K562 (cell line): ENCODE results near the gene ABHD4. TPM values are rescaled to one million over a fixed set of nuclear protein-coding genes. Genes with fewer than 3 reads are reported as not detected.

Experiments
- ATAC-seq: fragments of 200-7000 bp; cut with Tn5 transposase; 3 replicates; pipeline ENCODE4 v1.9.1; 2020; ENCODE audit warnings: moderate library complexity
- BruUV-seq: library from RNA; stranded (reverse); fragments of 400-500 nt; replicated peaks from 2 replicates; lab custom pipeline; 2021; lab: Mats Ljungman, UMichigan
- CTCF ChIA-PET: fragments of 300-600 bp; formaldehyde crosslinking; extraction: SDS; loops from one replicate; lab custom pipeline; 2021; ENCODE audit warnings: low intra/inter-chr PET ratio; lab: Yijun Ruan, JAX
- POLR2A ChIA-PET: fragments of 300-600, 350-650 bp; sonication (Branson Sonifier 250); formaldehyde crosslinking; extraction: SDS; loops from one replicate; lab custom pipeline; 2021; ENCODE audit warnings: antibody characterized with exemption, inconsistent platforms; lab: Yijun Ruan, JAX
- DNase-seq, 4 experiments: peaks; one replicate each; pipeline versions ENCODE4 v3.0.0 to v3.0.0-alpha.2; 2011 to 2018; ENCODE audit warnings: low spot score in 3 of 4, mixed read lengths in 3 of 4; ENCODE audit errors: extremely low read depth in 1 of 4
- FAIRE-seq: peaks from 2 replicates; lab custom pipeline; 2011; peaks lifted over from hg19 to GRCh38; lab: Jason Lieb, UNC
- H2AFZ ChIP-seq: 2 replicates; pipeline ENCODE4 v1.6.0; 2011; ENCODE audit warnings: low read depth, low read length, control low read depth, inconsistent platforms
- H3K27ac ChIP-seq: fragments of 200-600 bp; 3 replicates; pipeline ENCODE4 v1.8.0; 2011; ENCODE audit warnings: low read depth, mild to moderate bottlenecking, control low read depth, inconsistent platforms, low read length, moderate library complexity, mixed read lengths; ENCODE audit errors: extremely low read depth
- H3K27me3 ChIP-seq, 2 experiments: fragments of 300-600 bp in 1 of 2; 2 replicates in 1 of 2; 3 replicates in 1 of 2; pipeline versions ENCODE4 v1.6.0 to v1.8.0; 2011; ENCODE audit warnings: inconsistent platforms in 2 of 2, low read length in 2 of 2, mild to moderate bottlenecking in 1 of 2, mixed read lengths in 1 of 2, moderate library complexity in 1 of 2; ENCODE audit not compliant: control insufficient read depth in 2 of 2, insufficient read depth in 2 of 2
- H3K36me3 ChIP-seq: fragments of 300-600 bp; 3 replicates; pipeline ENCODE4 v1.8.0; 2011; ENCODE audit warnings: mild to moderate bottlenecking, low read length, inconsistent platforms; ENCODE audit not compliant: control insufficient read depth, insufficient read depth
- H3K4me1 ChIP-seq, 2 experiments: fragments of 200-600 bp in 1 of 2; replicated peaks in 1 of 2; 2 replicates in 1 of 2; 3 replicates in 1 of 2; pipeline versions ENCODE4 v1.5.1 to v1.8.0; 2011; ENCODE audit warnings: inconsistent platforms in 2 of 2, low read length in 2 of 2, mild to moderate bottlenecking in 1 of 2, mixed read lengths in 1 of 2, moderate library complexity in 1 of 2; ENCODE audit not compliant: control insufficient read depth in 2 of 2, insufficient read depth in 2 of 2
- H3K4me2 ChIP-seq: 2 replicates; pipeline ENCODE4 v1.6.1; 2011; ENCODE audit warnings: low read length, control low read depth, inconsistent platforms, mixed read lengths; ENCODE audit not compliant: insufficient read depth
- H3K4me3 ChIP-seq: fragments of 200-600 bp; sonication (generic), shearing (Covaris generic); 2 replicates; pipeline ENCODE4 v1.5.1; 2016; ENCODE audit warnings: control low read depth, inconsistent platforms
- H3K79me2 ChIP-seq: fragments of 200-600 bp; 3 replicates; pipeline ENCODE4 v1.8.0; 2011; ENCODE audit warnings: low read length, inconsistent platforms; ENCODE audit not compliant: control insufficient read depth, insufficient read depth
- H3K9ac ChIP-seq, 2 experiments: 2 replicates each; pipeline versions ENCODE4 v1.6.0 to v1.6.1; 2011; ENCODE audit warnings: low read depth in 2 of 2, low read length in 2 of 2, control low read depth in 1 of 2, inconsistent platforms in 1 of 2, mild to moderate bottlenecking in 1 of 2, mixed read lengths in 1 of 2; ENCODE audit not compliant: insufficient read depth in 1 of 2
- H3K9me1 ChIP-seq: one replicate; pipeline ENCODE4 v1.6.0; 2011; ENCODE audit warnings: inconsistent platforms, mild to moderate bottlenecking, low read length, moderate library complexity; ENCODE audit not compliant: control insufficient read depth, insufficient read depth
- H3K9me3 ChIP-seq: replicated peaks from 2 replicates; pipeline ENCODE4 v1.5.1; 2011; ENCODE audit warnings: low read depth, low read length, inconsistent platforms; ENCODE audit not compliant: control insufficient read depth, insufficient read depth
- H4K20me1 ChIP-seq: replicated peaks from 2 replicates; pipeline ENCODE4 v1.6.1; 2011; ENCODE audit warnings: low read length, inconsistent platforms, mixed read lengths; ENCODE audit not compliant: control insufficient read depth, insufficient read depth
- C11orf30 ChIP-seq: fragments of 450-650 bp; IDR thresholded peaks from 2 replicates; pipeline ENCODE4 v1.6.1; 2016; ENCODE audit warnings: low read depth, mild to moderate bottlenecking
- CEBPB ChIP-seq: fragments of 450-650 bp; IDR thresholded peaks from 2 replicates; pipeline ENCODE4 v1.6.1; 2016; ENCODE audit warnings: missing genetic modification characterization, missing compliant biosample characterization
- DPF2 ChIP-seq: fragments of 450-650 bp; IDR thresholded peaks from 2 replicates; pipeline ENCODE4 v1.6.1; 2016
- ETS2 ChIP-seq: IDR thresholded peaks from 2 replicates; pipeline ENCODE4 v1.6.1; 2016; ENCODE audit warnings: borderline replicate concordance, missing genetic modification characterization, mild to moderate bottlenecking, moderate library complexity, missing compliant biosample characterization; ENCODE audit not compliant: poor library complexity, severe bottlenecking
- L3MBTL2 ChIP-seq: fragments of 450-650 bp; IDR thresholded peaks from 2 replicates; pipeline ENCODE4 v1.6.1; 2016; ENCODE audit warnings: mild to moderate bottlenecking, moderate library complexity
- MTA3 ChIP-seq: fragments of 450-650 bp; formaldehyde crosslinking; IDR thresholded peaks from 2 replicates; pipeline ENCODE4 v1.6.1; 2017; ENCODE audit warnings: mild to moderate bottlenecking, borderline replicate concordance
- SLC30A9 ChIP-seq: fragments of 250-450 bp; sonication (Bioruptor Pico); IDR thresholded peaks from 2 replicates; pipeline ENCODE4 v1.8.0; 2022; ENCODE audit warnings: mild to moderate bottlenecking, moderate library complexity
- ZNF121 ChIP-seq: sonication (generic); formaldehyde crosslinking; conservative IDR thresholded peaks from 2 replicates; pipeline ENCODE4 v1.8.0; 2022; ENCODE audit warnings: missing genetic modification reagents
- ZNF165 ChIP-seq: fragments of 250-450 bp; sonication (Bioruptor Pico); IDR thresholded peaks from 2 replicates; pipeline ENCODE4 v1.4.0; 2020; ENCODE audit warnings: borderline replicate concordance
- ZNF507 ChIP-seq: conservative IDR thresholded peaks from 2 replicates; pipeline ENCODE4 v1.6.1; 2017; ENCODE audit warnings: missing genetic modification characterization, missing compliant biosample characterization
- ZNF668 ChIP-seq: fragments of 250-450 bp; sonication (Bioruptor Pico); IDR thresholded peaks from 2 replicates; pipeline ENCODE4 v1.8.0; 2022; ENCODE audit warnings: mild to moderate bottlenecking, inconsistent platforms
- ZNF696 ChIP-seq: fragments of 250-450 bp; sonication (Bioruptor Pico); conservative IDR thresholded peaks from 2 replicates; pipeline ENCODE4 v1.4.0; 2020; ENCODE audit warnings: mild to moderate bottlenecking, moderate library complexity
- WGBS: fragments of 100-300 bp; shearing (Covaris generic); methylation state at CpG from one replicate; pipeline ENCODE4 v1.1.6; 2016; ENCODE audit warnings: low coverage, mixed read lengths; ENCODE audit not compliant: insufficient coverage; ENCODE audit errors: missing lambda C conversion rate; 5-methylcytosine and 5-hydroxymethylcytosine counted together
- in situ Hi-C: fragments of 300-500 bp; cut with MboI; formaldehyde crosslinking; loops from 4 replicates; pipeline ENCODE4 v1.15.0; 2018; ENCODE audit warnings: inconsistent platforms, mixed read lengths
- intact Hi-C: fragments of 100-400 bp; cut with micrococcal nuclease; formaldehyde crosslinking; loops from 2 replicates; pipeline ENCODE4 v1.14.2; 2022
- polyA plus RNA-seq, 8 experiments: library from polyadenylated mRNA; depleted of rRNA in 4 of 8; stranded (reverse) in 5 of 8; unstranded in 3 of 8; fragments of >200 nt; fragmentation: Nextera tagmentation in 2 of 8; fragmentation: Illumina TruSeq in 1 of 8; extraction: Ambion mirVana in 2 of 8; extraction: Trizol in 1 of 8; gene quantifications; 2 replicates each; pipeline versions ENCODE4 v1.2.1 to v1.2.3, GENCODE V29; 2011 to 2014; ENCODE audit warnings: inconsistent platforms in 1 of 8, missing spikeins in 1 of 8
- total RNA-seq, 7 experiments: library from RNA; depleted of rRNA in 6 of 7; stranded (reverse); fragments of >200 nt in 6 of 7; fragmentation: Illumina TruSeq in 2 of 7; extraction: Trizol in 2 of 7; gene quantifications; 2 replicates each; pipeline versions ENCODE4 v1.2.1 to v1.2.3, GENCODE V29; 2011 to 2021; ENCODE audit warnings: low replicate concordance in 1 of 7
- TF ChIP-seq, protein P1 (sequence below): fragments of 250-450 bp; sonication (Bioruptor Pico); IDR thresholded peaks from 2 replicates; pipeline ENCODE4 v1.4.0; 2020; ENCODE audit warnings: mild to moderate bottlenecking, moderate library complexity, borderline replicate concordance
- TF ChIP-seq, protein P2 (sequence below): fragments of 450-650 bp; IDR thresholded peaks from 2 replicates; pipeline ENCODE4 v1.6.1; 2016; ENCODE audit warnings: antibody characterized with exemption

ABHD4 gene
- total and polyA plus RNA-seq, 9 of the 15 experiments (the other 6 are each of a cell fraction or from before 2014, with no cell fraction given) = 3.6 to 12.0 (median 7.2) TPM

DNA sequence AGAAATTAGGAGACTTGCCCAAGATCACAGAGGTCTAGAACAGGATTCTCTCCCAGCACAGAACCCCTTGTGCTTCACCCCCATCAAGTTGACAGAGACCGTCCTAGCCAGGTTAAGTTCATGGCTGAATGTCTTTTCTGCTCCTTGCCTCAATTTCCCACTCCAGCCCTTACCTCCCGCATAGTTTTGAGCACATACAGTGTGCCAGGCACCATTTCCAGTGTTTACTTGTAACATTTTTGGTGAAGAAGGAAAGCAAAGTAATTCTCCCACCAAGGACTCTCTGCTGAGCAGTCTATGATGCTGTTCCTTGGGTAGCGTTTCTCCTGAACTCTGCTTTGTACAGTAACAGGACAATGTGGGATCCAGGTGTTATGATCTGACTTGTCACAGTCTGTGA, 1.2 kb downstream of the ABHD4 start:
- Histone ChIP-seq H2AFZ (peak overlapping the region; percentile 32; the same call in 1 of the 2 replicates), H3K4me1 (peaks cover 14 to 37% of the 10 kb centered on the region in 2 experiments; a peak in 4 of 5 replicates), H3K27me3 (no peaks in the 10 kb centered on the region), H3K9ac (peak overlapping the region; percentile 49 to 68; a peak in 3 of 4 replicates), H3K9me1 (peaks cover 2% of the 10 kb centered on the region), H3K9me3 (no peaks in the 10 kb centered on the region), H3K79me2 (peaks cover 14% of the 10 kb centered on the region), H3K4me3 (peak overlapping the region; percentile 56), H3K27ac (peak overlapping the region; percentile 72; the same call in 2 of the 3 replicates), H4K20me1 (no peaks in the 10 kb centered on the region), H3K36me3 (peaks cover 17% of the 10 kb centered on the region; the same call in 2 of the 3 replicates), H3K4me2 (peak overlapping the region; percentile 87)
- CTCF ChIA-PET = no interaction called here
- WGBS = 50% methylated on average over 3 of the region's 3 CpGs
- intact Hi-C loops = no loop called here
- BruUV-seq = no TSS peak
- no peak for FAIRE-seq
- no peak for TF ChIP-seq ZNF696 (CRISPR knock-in tag)
- TF ChIP-seq ZNF165 (CRISPR knock-in tag) = no peak
- no peak for TF ChIP-seq ZNF121 (CRISPR knock-in tag)
- no peak for TF ChIP-seq SLC30A9
- TF ChIP-seq C11orf30 = no peak
- ATAC-seq = no peak
- POLR2A ChIA-PET = interaction anchor here (0.9 to 1.6 kb wide), 3 partner anchors 8 to 167 kb away, joined by 3 to 8 read pairs (median 4); partner anchors contain the start of gene OXA1L
- in situ Hi-C loops = no loop called here
- DNase-seq = no peak

DNA sequence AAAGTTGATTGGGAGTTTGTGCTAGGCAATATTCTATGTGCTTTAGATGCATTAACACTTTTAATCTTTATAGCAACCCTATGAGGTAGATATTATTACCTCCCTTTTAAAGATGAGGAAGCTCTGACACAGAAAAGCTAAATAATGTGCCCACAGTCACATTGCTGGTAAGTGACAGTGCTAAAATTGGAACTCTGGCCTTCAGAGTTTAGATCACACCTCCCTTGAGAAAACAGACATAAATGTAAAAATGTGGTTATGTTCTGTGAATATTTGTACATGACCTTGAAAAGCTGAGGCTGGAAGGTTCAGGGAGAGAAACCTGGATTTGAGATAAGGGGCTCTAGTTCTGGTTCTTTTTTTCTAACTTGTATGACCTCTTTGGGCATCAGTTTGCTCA, 1.9 kb downstream of the ABHD4 start:
- ChIA-PET POLR2A (no interaction called here), CTCF (no interaction called here)
- Histone ChIP-seq H3K27me3 (no peaks in the 10 kb centered on the region), H2AFZ (no peak overlapping the region), H3K36me3 (peaks cover 21% of the 10 kb centered on the region; the same call in 2 of the 3 replicates), H3K9me1 (peaks cover 2% of the 10 kb centered on the region), H3K27ac (no peak overlapping the region), H4K20me1 (no peaks in the 10 kb centered on the region), H3K4me3 (no peak overlapping the region), H3K4me1 (peaks cover 14 to 30% of the 10 kb centered on the region in 2 experiments; a peak in 4 of 5 replicates), H3K79me2 (peaks cover 14% of the 10 kb centered on the region), H3K9me3 (no peaks in the 10 kb centered on the region), H3K9ac (peak overlapping the region in 1 of 2 experiments; percentile 68; a peak in 1 of 4 replicates), H3K4me2 (peak overlapping the region; percentile 87; the same call in 1 of the 2 replicates)
- DNase-seq (no peak), ATAC-seq (no peak), FAIRE-seq (no peak)
- no TSS peak for BruUV-seq
- in situ Hi-C loops (no loop called here), intact Hi-C loops (no loop called here)
- TF ChIP-seq ETS2 = no peak
- no peak for TF ChIP-seq CEBPB (tag)
- no peak for TF ChIP-seq ZNF668 (CRISPR knock-in tag)
- TF ChIP-seq ZNF507 (tag) = no peak
- TF ChIP-seq, protein P1, sequence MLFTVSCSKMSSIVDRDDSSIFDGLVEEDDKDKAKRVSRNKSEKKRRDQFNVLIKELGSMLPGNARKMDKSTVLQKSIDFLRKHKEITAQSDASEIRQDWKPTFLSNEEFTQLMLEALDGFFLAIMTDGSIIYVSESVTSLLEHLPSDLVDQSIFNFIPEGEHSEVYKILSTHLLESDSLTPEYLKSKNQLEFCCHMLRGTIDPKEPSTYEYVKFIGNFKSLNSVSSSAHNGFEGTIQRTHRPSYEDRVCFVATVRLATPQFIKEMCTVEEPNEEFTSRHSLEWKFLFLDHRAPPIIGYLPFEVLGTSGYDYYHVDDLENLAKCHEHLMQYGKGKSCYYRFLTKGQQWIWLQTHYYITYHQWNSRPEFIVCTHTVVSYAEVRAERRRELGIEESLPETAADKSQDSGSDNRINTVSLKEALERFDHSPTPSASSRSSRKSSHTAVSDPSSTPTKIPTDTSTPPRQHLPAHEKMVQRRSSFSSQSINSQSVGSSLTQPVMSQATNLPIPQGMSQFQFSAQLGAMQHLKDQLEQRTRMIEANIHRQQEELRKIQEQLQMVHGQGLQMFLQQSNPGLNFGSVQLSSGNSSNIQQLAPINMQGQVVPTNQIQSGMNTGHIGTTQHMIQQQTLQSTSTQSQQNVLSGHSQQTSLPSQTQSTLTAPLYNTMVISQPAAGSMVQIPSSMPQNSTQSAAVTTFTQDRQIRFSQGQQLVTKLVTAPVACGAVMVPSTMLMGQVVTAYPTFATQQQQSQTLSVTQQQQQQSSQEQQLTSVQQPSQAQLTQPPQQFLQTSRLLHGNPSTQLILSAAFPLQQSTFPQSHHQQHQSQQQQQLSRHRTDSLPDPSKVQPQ (CRISPR knock-in tag) = no peak
- TF ChIP-seq, protein P2, sequence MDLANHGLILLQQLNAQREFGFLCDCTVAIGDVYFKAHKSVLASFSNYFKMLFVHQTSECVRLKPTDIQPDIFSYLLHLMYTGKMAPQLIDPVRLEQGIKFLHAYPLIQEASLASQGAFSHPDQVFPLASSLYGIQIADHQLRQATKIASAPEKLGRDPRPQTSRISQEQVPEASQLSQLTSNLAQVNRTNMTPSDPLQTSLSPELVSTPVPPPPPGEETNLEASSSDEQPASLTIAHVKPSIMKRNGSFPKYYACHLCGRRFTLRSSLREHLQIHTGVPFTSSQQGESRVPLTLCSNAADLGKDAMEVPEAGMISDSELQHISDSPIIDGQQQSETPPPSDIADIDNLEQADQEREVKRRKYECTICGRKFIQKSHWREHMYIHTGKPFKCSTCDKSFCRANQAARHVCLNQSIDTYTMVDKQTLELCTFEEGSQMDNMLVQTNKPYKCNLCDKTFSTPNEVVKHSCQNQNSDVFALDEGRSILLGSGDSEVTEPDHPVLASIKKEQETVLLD = no peak
- TF ChIP-seq MTA3 = no peak
- no peak for TF ChIP-seq L3MBTL2
- TF ChIP-seq DPF2 = no peak
